BE2C (cell line): ENCODE data around the gene TMEM212.
"Not testable (repeated sequence)": the region's sequence is repeated elsewhere in the genome, so short reads cannot be mapped to it uniquely, and the experiment has no call there.

ENCODE experiments used
- DNase-seq: peaks from one replicate; pipeline ENCODE4 v3.0.0-alpha.2; 2020
- H3K27me3 ChIP-seq: fragments of 250-450 bp; sonication (Bioruptor Pico); 2 replicates; pipeline ENCODE4 v1.5.1; 2020; ENCODE audit warnings: mild to moderate bottlenecking
- H3K36me3 ChIP-seq: fragments of 250-450 bp; sonication (Bioruptor Pico); 2 replicates; pipeline ENCODE4 v1.5.1; 2020; ENCODE audit warnings: mild to moderate bottlenecking
- H3K4me1 ChIP-seq: fragments of 250-450 bp; sonication (Bioruptor Pico); 2 replicates; pipeline ENCODE4 v1.5.1; 2020
- H3K4me3 ChIP-seq: 2 replicates; pipeline ENCODE4 v1.5.1; 2011; ENCODE audit warnings: low read depth, low read length
- H3K9me3 ChIP-seq: fragments of 250-450 bp; sonication (Bioruptor Pico); 2 replicates; pipeline ENCODE4 v1.5.1; 2020
- CTCF ChIP-seq: IDR thresholded peaks from 2 replicates; pipeline ENCODE4 v1.5.1; 2012; ENCODE audit warnings: mild to moderate bottlenecking, low read depth, low read length

Gene TMEM212

GRCh38 chr3:171896316-171896715 is 53.2 kb downstream of the TMEM212 start:
- H3K9me3 ChIP-seq = no peaks in the 10 kb centered on the region
- H3K4me3 ChIP-seq = no peak overlapping the region
- H3K27me3 ChIP-seq = no peaks in the 10 kb centered on the region
- no peaks in the 10 kb centered on the region for H3K36me3 ChIP-seq
- DNase-seq = no peak
- peaks cover 4% of the 10 kb centered on the region; the same call in 1 of the 2 replicates for H3K4me1 ChIP-seq
- no peak for TF ChIP-seq CTCF

DNA sequence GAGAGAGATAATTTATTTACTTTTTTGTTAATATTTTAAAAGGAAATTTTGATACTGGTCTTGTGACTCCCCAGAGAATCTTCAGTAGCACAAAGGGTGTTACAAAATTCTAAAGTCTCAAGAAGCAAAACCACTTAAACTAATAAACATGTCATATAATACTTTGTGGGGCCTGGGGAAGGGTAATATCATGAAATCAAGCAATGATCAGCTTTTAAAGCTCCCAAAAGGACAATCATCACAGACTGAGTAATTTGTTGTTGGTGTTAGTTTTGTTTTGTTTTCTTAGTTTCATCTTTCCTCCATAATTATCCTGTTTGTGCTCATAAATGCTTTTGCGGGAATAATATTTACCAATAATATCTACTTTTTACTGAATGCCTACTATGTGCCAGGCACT is 55.0 kb downstream of the TMEM212 start:
- no peak for TF ChIP-seq CTCF
- no peaks in the 10 kb centered on the region for H3K9me3 ChIP-seq
- peaks cover 3% of the 10 kb centered on the region; the same call in 1 of the 2 replicates for H3K4me1 ChIP-seq
- no peaks in the 10 kb centered on the region for H3K36me3 ChIP-seq
- H3K4me3 ChIP-seq = no peak overlapping the region
- no peak for DNase-seq
- no peaks in the 10 kb centered on the region for H3K27me3 ChIP-seq

GRCh38 chr3:171900446-171900845 is 57.3 kb downstream of the TMEM212 start:
- Histone ChIP-seq H3K9me3 (no peaks in the 10 kb centered on the region), H3K4me1 (no peaks in the 10 kb centered on the region; the same call in 1 of the 2 replicates), H3K27me3 (no peaks in the 10 kb centered on the region), H3K4me3 (no peak overlapping the region), H3K36me3 (no peaks in the 10 kb centered on the region)
- no peak for TF ChIP-seq CTCF
- DNase-seq = no peak

- Histone ChIP-seq H3K4me1 (no peaks in the 10 kb centered on the region), H3K9me3 (no peaks in the 10 kb centered on the region), H3K4me3 (no peak overlapping the region), H3K36me3 (no peaks in the 10 kb centered on the region), H3K27me3 (no peaks in the 10 kb centered on the region)
- no peak for TF ChIP-seq CTCF
- DNase-seq = no peak
These were observed 58.6 kb downstream of the TMEM212 start for GRCh38 chr3:171901615-171902312.

DNA sequence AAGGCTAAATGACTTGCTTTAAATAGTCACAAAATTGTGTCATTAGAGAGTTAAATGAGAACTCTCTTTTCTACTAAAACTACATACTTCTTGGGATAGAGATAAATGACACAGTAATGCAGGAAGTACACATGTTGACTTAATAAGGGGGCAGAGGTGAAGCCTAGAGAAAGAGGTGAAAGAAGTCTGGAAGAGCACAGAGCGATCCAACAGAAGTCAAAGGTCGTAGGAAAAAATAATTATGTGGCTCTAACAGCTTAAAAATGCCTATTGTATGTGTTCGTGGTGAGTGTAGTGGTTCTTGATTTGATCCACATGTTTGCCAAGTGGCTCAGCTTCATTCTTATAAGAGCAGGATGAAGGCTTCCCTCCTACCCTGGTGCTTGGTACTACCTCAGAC is 61.7 kb downstream of the TMEM212 start:
- no peak for DNase-seq
- TF ChIP-seq CTCF = no peak
- no peaks in the 10 kb centered on the region for H3K36me3 ChIP-seq
- no peak overlapping the region for H3K4me3 ChIP-seq
- no peaks in the 10 kb centered on the region for H3K9me3 ChIP-seq
- H3K4me1 ChIP-seq = no peaks in the 10 kb centered on the region
- H3K27me3 ChIP-seq = no peaks in the 10 kb centered on the region

GRCh38 chr3:171906503-171906902 is 63.4 kb downstream of the TMEM212 start:
- H3K4me3 ChIP-seq, H3K27me3 ChIP-seq, DNase-seq, H3K9me3 ChIP-seq, H3K4me1 ChIP-seq, H3K36me3 ChIP-seq: not testable (repeated sequence)
